GM23338 (cell line): ENCODE measurements around the gene OR1J4. TPM values are rescaled to one million over a fixed set of nuclear protein-coding genes. Genes with fewer than 3 reads are reported as not detected.

Experiments
- ATAC-seq: fragments of 200-7000 bp; cut with Tn5 transposase; 3 replicates; pipeline ENCODE4 v1.9.1; 2020
- DNase-seq: peaks from one replicate; pipeline ENCODE4 v3.0.0-alpha.2; 2015; ENCODE audit warnings: low spot score
- H2AFZ ChIP-seq: fragments of 200-600 bp; sonication (generic); 2 replicates; pipeline ENCODE4 v1.8.0; 2016; ENCODE audit warnings: antibody characterized with exemption, mild to moderate bottlenecking, moderate library complexity
- H3F3A ChIP-seq: fragments of 200-600 bp; sonication (generic); replicated peaks from 2 replicates; pipeline ENCODE4 v1.8.0; 2017; ENCODE audit warnings: antibody characterized with exemption, mixed run types, low read depth
- H3K27ac ChIP-seq: fragments of 200-600 bp; sonication (generic); 2 replicates; pipeline ENCODE4 v1.6.1; 2016; ENCODE audit warnings: low read depth
- H3K27me3 ChIP-seq: fragments of 200-600 bp; sonication (generic); 2 replicates; pipeline ENCODE4 v1.8.0; 2016; ENCODE audit warnings: mild to moderate bottlenecking, mixed run types, moderate library complexity; ENCODE audit not compliant: insufficient read depth
- H3K36me3 ChIP-seq: fragments of 200-600 bp; sonication (generic); 2 replicates; pipeline ENCODE4 v1.8.0; 2016; ENCODE audit warnings: mild to moderate bottlenecking; ENCODE audit not compliant: insufficient read depth
- H3K4me1 ChIP-seq: fragments of 200-600 bp; sonication (generic); 2 replicates; pipeline ENCODE4 v1.8.0; 2016; ENCODE audit warnings: mild to moderate bottlenecking, moderate library complexity; ENCODE audit not compliant: insufficient read depth
- H3K4me2 ChIP-seq: fragments of 200-600 bp; sonication (generic); 2 replicates; pipeline ENCODE4 v1.7.1; 2017; ENCODE audit warnings: mixed run types
- H3K4me3 ChIP-seq: fragments of 200-600 bp; sonication (generic); 2 replicates; pipeline ENCODE4 v1.6.1; 2016; ENCODE audit warnings: mixed run types
- H3K79me2 ChIP-seq: fragments of 200-600 bp; sonication (generic); replicated peaks from 2 replicates; pipeline ENCODE4 v1.8.0; 2017; ENCODE audit warnings: mild to moderate bottlenecking; ENCODE audit not compliant: insufficient read depth
- H3K9me2 ChIP-seq: fragments of 200-600 bp; sonication (generic); 2 replicates; pipeline ENCODE4 v1.8.0; 2017; ENCODE audit not compliant: insufficient read depth
- H4K20me1 ChIP-seq: fragments of 200-600 bp; sonication (generic); replicated peaks from 2 replicates; pipeline ENCODE4 v1.8.0; 2017; ENCODE audit warnings: mild to moderate bottlenecking; ENCODE audit not compliant: insufficient read depth
- H3K27ac Mint-ChIP-seq: 2 replicates; pipeline ENCODE4 v1.8.0; 2020; ENCODE audit warnings: inconsistent platforms, mild to moderate bottlenecking, moderate library complexity, mixed read lengths
- H3K27me3 Mint-ChIP-seq: 3 replicates; pipeline ENCODE4 v1.8.0; 2022; ENCODE audit warnings: low read depth, mild to moderate bottlenecking, moderate library complexity, mixed read lengths, inconsistent platforms; ENCODE audit not compliant: insufficient read depth, poor library complexity
- H3K36me3 Mint-ChIP-seq: 3 replicates; pipeline ENCODE4 v1.8.0; 2021; ENCODE audit warnings: low read depth, mild to moderate bottlenecking, inconsistent platforms, moderate library complexity, mixed read lengths
- H3K4me1 Mint-ChIP-seq: 3 replicates; pipeline ENCODE4 v1.8.0; 2020; ENCODE audit warnings: mild to moderate bottlenecking, inconsistent platforms, mixed read lengths
- H3K4me3 Mint-ChIP-seq: 3 replicates; pipeline ENCODE4 v1.8.0; 2021; ENCODE audit warnings: moderate library complexity, mild to moderate bottlenecking, inconsistent platforms, mixed read lengths
- H3K9me3 Mint-ChIP-seq: 3 replicates; pipeline ENCODE4 v1.8.0; 2020; ENCODE audit warnings: moderate library complexity, mild to moderate bottlenecking, inconsistent platforms, mixed read lengths
- CTCF ChIP-seq, 2 experiments: fragments of 200-600 bp in 1 of 2; sonication (generic) in 1 of 2; conservative IDR thresholded peaks; 2 replicates each; pipeline versions ENCODE4 v1.5.1 to v1.6.1; 2016 to 2017; ENCODE audit warnings: antibody characterized with exemption in 2 of 2, low read depth in 2 of 2, mild to moderate bottlenecking in 2 of 2, moderate library complexity in 1 of 2
- EZH2 ChIP-seq: fragments of 200-600 bp; sonication (generic); IDR thresholded peaks from one replicate; pipeline ENCODE4 v1.8.0; 2017; ENCODE audit warnings: antibody characterized with exemption, mild to moderate bottlenecking, low read depth; ENCODE audit not compliant: unreplicated experiment
- EZH2phosphoT487 ChIP-seq: fragments of 200-600 bp; sonication (generic); IDR thresholded peaks from one replicate; pipeline ENCODE4 v1.8.1; 2018; ENCODE audit warnings: antibody characterized with exemption; ENCODE audit not compliant: unreplicated experiment
- JUNB ChIP-seq: IDR thresholded peaks from one replicate; pipeline ENCODE4 v1.6.1; 2016; ENCODE audit warnings: antibody characterized with exemption; ENCODE audit not compliant: unreplicated experiment
- NANOG ChIP-seq: IDR thresholded peaks from 2 replicates; pipeline ENCODE4 v1.6.1; 2016; ENCODE audit warnings: antibody characterized with exemption, borderline replicate concordance
- ZNF462 ChIP-seq: fragments of 250-450 bp; sonication (Bioruptor Pico); IDR thresholded peaks from 2 replicates; pipeline ENCODE4 v1.5.0; 2020; ENCODE audit warnings: mild to moderate bottlenecking, moderate library complexity
- polyA plus RNA-seq: library from polyadenylated mRNA; unstranded; fragments of >200 nt; fragmentation: Nextera tagmentation; extraction: Ambion mirVana; gene quantifications from 2 replicates; pipeline ENCODE4 v1.2.1, GENCODE V29; 2016
- total RNA-seq: library from RNA; depleted of rRNA; stranded (reverse); fragments of >200 nt; shearing (Covaris generic); gene quantifications from 2 replicates; pipeline ENCODE4 v1.2.3, GENCODE V29; 2014

OR1J4 gene
- total and polyA plus RNA-seq, 2 experiments from 2014 or later: not detected

- H3K9me2 ChIP-seq: no peaks in the 10 kb centered on the region; the same call in 1 of the 2 replicates
- no peaks in the 10 kb centered on the region for H4K20me1 ChIP-seq
- TF ChIP-seq ZNF462 (CRISPR knock-in tag): no peak
- TF ChIP-seq NANOG: no peak
- TF ChIP-seq EZH2: no peak
- no peak for TF ChIP-seq EZH2phosphoT487
- TF ChIP-seq CTCF (conservative IDR thresholded peaks at IDR 0.05; ENCODE audit: low read depth in 2 of 2): no peak
- TF ChIP-seq JUNB: no peak
- peaks cover 74% of the 10 kb centered on the region for H3K9me3 Mint-ChIP-seq
- H3K36me3 Mint-ChIP-seq: no peaks in the 10 kb centered on the region; the same call in 2 of the 3 replicates
- no peaks in the 10 kb centered on the region for H3K4me1 ChIP-seq
- H3K27ac Mint-ChIP-seq: no peak overlapping the region
- H3K4me3 Mint-ChIP-seq: no peak overlapping the region
- no peak overlapping the region for H3K4me2 ChIP-seq
- H3K27me3 ChIP-seq: no peaks in the 10 kb centered on the region
- no peak overlapping the region for H3K27ac ChIP-seq
- H3K27me3 Mint-ChIP-seq: no peaks in the 10 kb centered on the region
- no peak for DNase-seq
- H3K79me2 ChIP-seq: no peaks in the 10 kb centered on the region
- H3K4me3 ChIP-seq: no peak overlapping the region
- H3K4me1 Mint-ChIP-seq: no peaks in the 10 kb centered on the region
- H3K36me3 ChIP-seq: no peaks in the 10 kb centered on the region
- no peak for ATAC-seq
- H2AFZ ChIP-seq: no peak overlapping the region
- no peaks in the 10 kb centered on the region for H3F3A ChIP-seq
These were observed 27.3 kb downstream of the OR1J4 start for GRCh38 chr9:122546196-122546595.
